G401 (cell line): ENCODE measurements around the gene SLC6A11. TPM values are rescaled to one million over a fixed set of nuclear protein-coding genes. Genes with fewer than 3 reads are reported as not detected.
A peak's percentile ranks its signal among the peaks of the same experiment; 100 is the strongest.

Experiments used
- DNase-seq: peaks from one replicate; pipeline ENCODE4 v3.0.0-alpha.2; 2015; ENCODE audit warnings: low spot score
- in situ Hi-C: cut with HindIII; loops from 2 replicates; pipeline ENCODE4 v1.10.0; 2016; ENCODE audit warnings: low sequenced_read_pairs, mixed read lengths
- total RNA-seq: library from RNA; depleted of rRNA; stranded (reverse); fragments of >200 nt; shearing (Covaris generic); gene quantifications from 2 replicates; pipeline ENCODE4 v1.2.3, GENCODE V29; 2014; rRNA removed

SLC6A11 gene
- total RNA-seq = not detected in 2 replicates

DNA sequence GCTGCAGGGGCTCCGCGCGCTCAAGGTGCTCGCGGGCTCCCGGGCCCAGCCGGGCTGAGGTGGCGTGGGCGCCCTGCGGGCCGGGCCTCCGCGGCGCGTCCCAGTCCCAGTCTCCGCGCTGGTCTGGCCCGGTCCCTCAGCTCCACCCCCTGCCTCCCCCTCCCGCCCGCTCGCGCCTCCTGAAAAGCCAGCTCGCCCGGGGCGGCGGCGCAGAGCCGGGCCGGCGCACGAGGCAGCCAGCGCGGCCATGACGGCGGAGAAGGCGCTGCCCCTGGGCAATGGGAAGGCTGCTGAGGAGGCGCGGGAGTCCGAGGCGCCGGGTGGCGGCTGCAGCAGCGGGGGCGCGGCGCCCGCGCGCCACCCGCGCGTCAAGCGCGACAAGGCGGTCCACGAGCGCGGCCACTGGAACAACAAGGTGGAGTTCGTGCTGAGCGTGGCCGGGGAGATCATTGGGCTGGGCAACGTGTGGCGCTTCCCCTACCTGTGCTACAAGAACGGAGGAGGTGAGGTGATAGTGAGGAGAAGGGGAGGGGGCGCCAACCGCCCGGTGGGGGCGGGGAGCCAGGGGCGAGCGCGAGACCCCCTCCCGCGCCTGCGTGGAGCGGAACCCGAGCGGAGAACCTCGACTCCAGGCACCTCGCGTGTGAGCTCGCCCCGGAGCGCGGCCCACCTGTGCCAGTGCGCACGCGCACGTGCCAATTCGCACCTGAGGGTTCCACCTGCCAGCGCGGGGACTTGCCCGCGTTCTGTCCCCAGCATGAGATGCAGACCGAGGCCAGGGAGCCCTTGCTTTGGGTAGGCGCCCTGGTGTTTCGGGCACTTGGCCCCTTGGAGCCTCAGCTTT lies at the start of gene SLC6A11:
Gene SLC6A11 (plus strand): TSS at position 210 of the 844 bp plus-strand sequence. CDS start 38 bp downstream, at position 248.
- DNase-seq = no peak
- in situ Hi-C loops = no loop called here

DNA sequence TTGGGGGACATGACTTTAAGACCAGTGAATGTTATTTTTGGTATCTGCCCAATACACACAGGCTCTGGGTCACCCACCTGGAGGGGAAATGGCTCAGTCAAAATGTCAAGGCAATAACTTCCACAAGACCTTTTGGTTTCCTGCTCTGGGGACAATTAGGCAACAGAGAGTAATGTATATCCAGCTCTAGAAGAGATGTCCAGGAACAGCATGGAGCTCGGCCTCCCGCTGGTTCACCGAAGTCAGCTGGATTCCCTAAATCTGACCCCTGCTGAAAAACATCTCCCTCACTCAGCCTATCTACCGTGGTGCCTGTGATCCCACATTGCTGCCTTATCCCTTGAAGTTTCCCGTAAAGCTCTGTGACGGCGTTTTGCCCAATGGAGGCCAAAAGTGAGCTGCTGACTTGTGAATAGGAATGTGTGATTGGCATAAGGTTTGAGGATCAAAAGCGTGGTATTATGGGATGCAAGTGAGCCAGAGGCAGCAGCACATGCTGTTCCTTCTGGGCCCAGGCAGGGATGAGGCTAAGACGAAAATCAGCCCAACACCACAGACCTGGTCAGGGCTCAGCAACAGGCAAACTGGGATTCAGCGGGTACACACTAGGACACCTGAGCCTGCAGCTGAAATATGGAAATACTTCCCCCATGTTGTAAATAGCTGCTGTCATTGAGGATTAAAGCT lies 47.2 kb upstream of the SLC6A11 start:
- in situ Hi-C loops = no loop called here
- no peak for DNase-seq

DNA sequence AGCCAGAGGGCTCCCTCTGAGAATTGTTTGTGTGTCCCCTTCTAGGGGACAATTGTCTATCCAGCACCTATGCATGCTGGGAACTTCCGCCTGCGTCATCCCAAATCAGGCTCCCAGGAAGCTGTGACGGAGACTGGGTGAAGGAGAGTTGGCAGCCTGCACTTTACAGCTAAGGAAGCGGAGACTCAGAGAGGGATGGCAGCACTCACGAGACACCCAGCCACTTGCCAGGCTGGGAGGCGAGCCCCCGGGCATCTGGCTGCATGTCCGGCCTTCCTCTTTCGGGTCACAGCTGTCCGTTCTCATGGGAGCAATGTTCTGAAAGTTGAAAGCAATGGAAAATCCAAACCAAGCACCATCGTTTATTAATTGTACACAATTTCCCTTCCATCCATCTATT lies 45.5 kb upstream of the SLC6A11 start:
- no peak for DNase-seq
- in situ Hi-C loops = no loop called here

GRCh38 chr3:10770981-10771380 lies 45.0 kb upstream of the SLC6A11 start:
- in situ Hi-C loops = no loop called here
- DNase-seq = no peak

DNA sequence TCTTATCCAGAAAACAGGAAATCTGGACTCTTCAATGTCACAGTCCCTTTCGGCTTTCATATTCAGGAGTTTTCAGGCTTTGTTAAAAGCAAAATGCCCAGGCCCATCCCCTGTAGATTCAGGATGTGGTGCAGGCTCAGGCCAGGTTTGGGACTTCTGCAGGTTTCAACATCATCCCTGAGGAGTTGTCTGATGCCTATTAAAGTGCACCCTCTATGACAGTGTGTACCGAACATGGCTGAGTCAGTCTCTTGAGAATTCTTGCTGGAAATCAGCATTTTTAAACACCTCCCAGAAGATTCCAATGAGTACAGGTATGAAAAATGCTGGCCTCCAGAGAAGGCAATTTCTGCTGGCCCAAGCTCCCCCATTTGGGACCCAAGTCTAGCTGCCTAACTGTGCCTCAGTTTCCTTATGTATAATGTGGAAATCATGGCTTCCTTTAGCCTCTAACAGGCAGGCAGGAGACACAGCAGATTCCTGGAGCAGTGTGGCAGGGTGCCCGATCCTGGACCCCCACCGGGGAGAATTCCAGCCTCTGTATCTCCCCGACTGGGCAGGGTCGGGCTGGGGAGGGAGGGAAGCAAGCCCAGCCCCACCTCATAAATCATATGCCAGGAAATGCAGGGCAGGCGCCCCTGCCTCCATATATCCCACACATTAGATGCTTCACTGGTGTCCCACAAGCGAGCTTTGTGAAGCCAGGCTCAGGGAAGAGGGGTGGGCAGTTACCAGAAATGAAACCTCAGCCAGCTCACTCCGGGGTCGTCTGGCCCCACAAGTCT lies 44.4 kb upstream of the SLC6A11 start:
- in situ Hi-C loops = no loop called here
- no peak for DNase-seq

GRCh38 chr3:10772271-10773161 lies 43.5 kb upstream of the SLC6A11 start:
- in situ Hi-C loops = no loop called here
- no peak for DNase-seq

DNA sequence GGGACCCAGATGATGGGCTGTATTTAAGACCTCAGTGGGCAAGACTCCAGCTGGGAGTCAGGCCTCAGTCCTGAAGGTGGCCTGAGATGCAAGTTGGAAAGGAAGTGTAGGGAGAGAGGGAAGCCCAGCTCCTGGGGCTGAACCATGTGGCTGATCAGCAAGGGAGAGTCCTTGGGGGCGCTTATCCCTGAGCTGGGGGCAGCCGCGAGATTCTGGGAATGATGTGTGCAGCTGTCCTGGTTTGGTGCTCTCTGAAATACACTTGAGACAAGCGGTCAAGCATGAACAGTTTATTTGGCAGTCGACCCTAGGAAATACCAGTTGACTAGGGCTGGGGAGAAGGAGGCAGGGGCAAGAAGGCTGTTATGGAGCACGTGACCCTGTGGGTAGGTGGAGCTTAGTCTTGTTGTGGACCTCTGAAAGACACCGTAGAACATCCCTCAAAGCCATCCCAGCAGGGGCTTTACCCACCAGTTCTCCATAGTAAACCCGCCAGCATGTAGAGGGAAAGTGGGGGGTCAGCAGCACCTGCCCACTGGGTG lies 41.8 kb upstream of the SLC6A11 start:
- in situ Hi-C loops = no loop called here
- no peak for DNase-seq

- in situ Hi-C loops = no loop called here
- no peak for DNase-seq
These were observed 41.2 kb upstream of the SLC6A11 start for GRCh38 chr3:10774825-10775224.

DNA sequence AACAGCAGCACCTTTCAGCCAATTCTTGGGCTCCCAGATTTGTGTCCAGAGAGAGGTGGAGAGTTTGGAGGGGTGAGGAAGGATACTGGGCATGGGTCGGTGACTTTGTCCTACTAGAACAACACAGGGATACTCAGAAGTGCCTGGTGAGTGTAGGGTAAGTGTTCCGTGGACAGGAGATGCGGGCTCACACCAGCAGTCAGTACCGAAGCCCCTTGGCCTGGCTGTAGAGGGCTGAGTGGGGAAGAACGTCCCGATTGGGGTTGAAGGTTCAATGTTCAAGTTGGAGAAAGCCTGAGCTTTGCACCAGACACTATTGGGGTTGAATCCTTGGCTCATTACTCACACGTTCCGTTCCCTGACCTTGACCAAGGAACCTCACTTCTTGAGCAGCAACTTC lies 40.8 kb upstream of the SLC6A11 start:
- no peak for DNase-seq
- in situ Hi-C loops = no loop called here

- in situ Hi-C loops = no loop called here
- no peak for DNase-seq
These were observed 40.2 kb upstream of the SLC6A11 start for GRCh38 chr3:10775828-10776227.

- in situ Hi-C loops = no loop called here
- DNase-seq = no peak
These were observed 38.4 kb upstream of the SLC6A11 start for GRCh38 chr3:10777627-10778026.

DNA sequence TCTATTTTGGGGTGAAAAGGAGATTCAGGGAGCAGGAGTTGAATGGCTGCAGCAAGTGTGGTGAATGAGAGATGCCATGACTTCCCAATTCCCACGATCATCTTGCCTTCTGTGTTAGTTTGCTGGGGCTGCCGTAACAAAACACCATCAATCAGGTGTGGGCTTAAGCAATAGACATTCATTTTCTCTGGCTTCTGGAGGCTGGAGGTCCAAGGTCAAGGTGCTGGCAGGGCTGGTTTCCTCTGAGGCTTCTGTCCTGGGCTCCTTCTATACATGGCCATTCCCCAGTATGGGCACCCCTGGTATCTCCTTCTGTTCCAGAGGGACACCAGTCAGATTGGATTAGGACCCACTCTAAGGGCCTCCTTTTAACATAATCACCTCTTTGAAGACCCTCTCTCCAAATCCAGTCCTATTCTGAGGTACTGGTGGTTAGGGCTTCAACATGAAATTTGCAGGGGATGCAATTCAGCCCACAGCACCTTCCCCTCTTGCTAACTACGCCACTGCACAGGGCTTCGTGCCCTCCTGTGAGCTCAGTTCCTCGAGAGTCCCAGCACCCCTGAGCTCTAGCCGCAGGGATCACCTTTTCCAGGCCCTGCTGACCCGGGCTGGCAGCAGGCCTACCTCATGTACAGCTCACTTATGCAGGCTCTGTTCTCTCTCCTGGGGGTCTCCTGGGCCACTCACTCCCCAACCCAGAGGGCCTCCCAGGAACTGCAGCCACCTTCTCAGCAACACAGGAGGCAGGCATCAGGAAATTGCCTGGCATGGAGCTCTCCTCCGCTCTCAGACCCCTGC lies 37.3 kb upstream of the SLC6A11 start:
- DNase-seq = no peak
- in situ Hi-C loops = no loop called here

DNA sequence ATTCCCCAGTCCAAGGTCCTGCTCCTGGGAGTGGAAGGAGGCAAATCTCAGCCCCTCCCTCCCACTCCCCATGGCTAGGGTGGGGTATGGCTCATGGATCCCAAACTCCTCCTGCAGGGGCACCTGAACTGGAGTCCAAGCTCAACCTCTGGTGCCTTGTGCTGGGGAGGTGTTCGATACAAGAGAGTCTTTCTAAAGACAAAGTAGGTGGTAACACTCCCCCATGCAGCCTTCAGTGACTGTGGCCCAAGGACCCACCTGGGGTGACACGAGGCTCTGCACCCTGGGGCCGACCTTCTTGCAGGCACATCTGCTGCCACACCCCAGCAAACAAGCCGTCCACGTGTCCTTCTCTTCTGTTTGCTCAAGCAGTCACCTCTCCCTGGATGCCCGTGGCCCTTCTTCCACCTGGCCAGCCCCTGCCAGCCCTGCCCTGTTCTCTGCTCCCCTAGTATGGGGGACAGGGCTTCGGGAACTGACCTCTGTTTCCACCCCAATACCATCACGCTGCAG lies 36.7 kb upstream of the SLC6A11 start:
- DNase-seq = no peak
- in situ Hi-C loops = no loop called here

DNA sequence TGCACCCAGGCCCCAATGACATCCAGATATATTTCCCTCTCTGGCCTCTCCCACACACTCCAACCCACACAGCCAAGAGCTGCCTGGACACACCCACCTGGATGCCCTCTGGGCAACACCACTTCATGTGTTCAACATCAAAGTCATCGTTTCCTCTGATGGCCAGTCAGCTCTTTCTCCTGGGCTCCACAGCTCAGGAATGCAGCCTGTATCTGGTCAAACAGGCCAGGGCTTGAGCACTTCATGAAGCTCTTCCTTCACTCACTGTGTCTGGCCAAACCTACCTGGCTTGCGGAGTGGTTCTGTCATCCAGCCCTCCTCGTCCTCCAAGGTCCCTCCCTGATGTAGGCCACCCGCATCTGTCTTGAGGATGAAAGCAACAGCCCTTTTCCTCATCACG lies 35.8 kb upstream of the SLC6A11 start:
- in situ Hi-C loops = no loop called here
- no peak for DNase-seq

DNA sequence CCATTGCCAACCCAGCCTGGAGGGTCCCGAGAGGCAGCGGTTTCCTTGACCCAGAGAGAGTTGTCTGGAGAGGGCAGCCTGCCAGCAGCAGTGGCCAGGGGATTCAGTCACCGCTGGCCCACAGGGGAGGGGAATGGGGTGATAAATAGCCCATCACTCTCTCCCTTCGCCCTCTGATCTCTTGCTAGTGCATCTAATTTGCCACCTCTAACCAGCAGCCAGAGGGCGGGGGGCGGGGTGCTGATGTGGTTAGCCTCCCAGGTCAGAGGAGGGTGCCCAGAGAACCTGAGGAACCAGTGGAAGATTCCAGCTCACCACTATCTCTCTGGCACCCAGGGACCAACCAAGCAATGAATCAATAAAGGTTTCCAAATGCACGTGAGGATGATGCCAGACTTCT lies 35.1 kb upstream of the SLC6A11 start:
- in situ Hi-C loops = no loop called here
- DNase-seq = no peak

- no peak for DNase-seq
- in situ Hi-C loops = no loop called here
These were observed 34.0 kb upstream of the SLC6A11 start for GRCh38 chr3:10781981-10782380.

DNA sequence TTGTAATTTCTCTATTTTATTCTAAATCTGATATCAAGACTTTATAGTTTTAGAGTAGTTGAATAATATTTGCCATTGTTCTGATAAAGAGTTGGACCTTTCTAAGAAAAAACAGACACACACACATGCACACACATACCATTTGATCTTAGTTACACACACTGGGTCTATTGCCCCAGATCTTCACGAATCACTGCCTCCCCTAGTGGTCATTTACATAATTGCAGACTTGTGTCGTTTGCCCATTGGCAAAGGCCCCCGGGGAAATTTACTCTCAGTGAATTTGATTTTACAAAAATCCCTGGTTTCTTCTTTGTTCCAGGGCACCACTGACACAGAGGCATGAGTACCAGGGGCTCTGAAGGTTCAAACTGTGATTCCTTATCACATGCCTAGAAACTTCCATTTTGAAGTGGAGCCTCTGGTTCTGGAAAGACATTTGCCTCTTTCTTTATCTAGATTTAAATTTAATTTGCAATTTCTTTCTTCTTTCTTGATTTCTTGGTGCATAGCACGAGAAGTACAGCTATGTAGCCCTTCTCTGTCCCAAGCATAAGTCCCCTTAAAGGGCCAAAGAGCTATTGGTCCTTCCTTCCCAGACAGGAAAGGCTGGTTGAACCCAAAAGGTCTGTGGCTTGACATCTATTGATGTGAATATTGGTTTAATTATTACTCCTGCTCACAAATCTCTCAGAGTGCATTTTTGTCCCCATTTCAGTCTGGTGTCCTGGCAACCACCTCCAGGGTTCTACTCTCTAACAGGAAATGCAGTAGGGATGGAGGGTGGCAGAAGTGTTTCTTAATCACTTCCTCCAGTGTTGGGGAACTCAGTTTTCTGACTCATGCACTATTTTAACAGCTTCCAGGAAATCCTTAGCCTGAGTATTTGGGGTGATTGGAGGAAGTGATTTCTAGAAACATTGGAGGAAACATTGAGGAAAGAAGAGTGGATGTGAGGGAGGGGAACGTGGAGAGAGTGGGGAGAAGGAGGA lies 32.4 kb upstream of the SLC6A11 start:
- DNase-seq = peak; percentile 32
- in situ Hi-C loops = no loop called here
